Measurements from ENCODE around the gene CFTR. TPM values are rescaled to one million over a fixed set of nuclear protein-coding genes. Genes with fewer than 3 reads are reported as not detected.
A peak's percentile ranks its signal among the peaks of the same experiment; 100 is the strongest.

Gene CFTR
- total RNA-seq (under 0.01 and 0.26 TPM in 2 replicates), polyA plus RNA-seq (0.01 and 0.25 TPM in 2 replicates), polyA minus RNA-seq (ENCODE audit: low replicate concordance) (not detected in 2 replicates)
- polyA plus RNA-seq (2012), result 0.39 and 0.65 TPM in 2 replicates

DNA sequence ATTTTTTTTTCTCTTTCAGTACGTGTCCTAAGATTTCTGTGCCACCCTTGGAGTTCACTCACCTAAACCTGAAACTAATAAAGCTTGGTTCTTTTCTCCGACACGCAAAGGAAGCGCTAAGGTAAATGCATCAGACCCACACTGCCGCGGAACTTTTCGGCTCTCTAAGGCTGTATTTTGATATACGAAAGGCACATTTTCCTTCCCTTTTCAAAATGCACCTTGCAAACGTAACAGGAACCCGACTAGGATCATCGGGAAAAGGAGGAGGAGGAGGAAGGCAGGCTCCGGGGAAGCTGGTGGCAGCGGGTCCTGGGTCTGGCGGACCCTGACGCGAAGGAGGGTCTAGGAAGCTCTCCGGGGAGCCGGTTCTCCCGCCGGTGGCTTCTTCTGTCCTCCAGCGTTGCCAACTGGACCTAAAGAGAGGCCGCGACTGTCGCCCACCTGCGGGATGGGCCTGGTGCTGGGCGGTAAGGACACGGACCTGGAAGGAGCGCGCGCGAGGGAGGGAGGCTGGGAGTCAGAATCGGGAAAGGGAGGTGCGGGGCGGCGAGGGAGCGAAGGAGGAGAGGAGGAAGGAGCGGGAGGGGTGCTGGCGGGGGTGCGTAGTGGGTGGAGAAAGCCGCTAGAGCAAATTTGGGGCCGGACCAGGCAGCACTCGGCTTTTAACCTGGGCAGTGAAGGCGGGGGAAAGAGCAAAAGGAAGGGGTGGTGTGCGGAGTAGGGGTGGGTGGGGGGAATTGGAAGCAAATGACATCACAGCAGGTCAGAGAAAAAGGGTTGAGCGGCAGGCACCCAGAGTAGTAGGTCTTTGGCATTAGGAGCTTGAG, at the start of gene CFTR:
TSS of gene CFTR (plus strand) at position 801 of the 830 bp plus-strand sequence. CDS start 70 bp downstream, outside the sequence.
- Histone ChIP-seq H3K4me1 (ENCODE audit: control insufficient read depth, extremely low read depth, insufficient read depth, low read length) (no peaks in the 10 kb centered on the region), H3K79me2 (ENCODE audit: control insufficient read depth, insufficient read depth, low read length) (no peaks in the 10 kb centered on the region), H2AFZ (ENCODE audit: low read length) (no peak within 1 kb of the TSS), H3K9ac (ENCODE audit: insufficient read depth, low read length) (no peak within 1 kb of the TSS), H4K20me1 (ENCODE audit: control insufficient read depth, extremely low read depth, insufficient read depth, low read length) (no peaks in the 10 kb centered on the region), H3K36me3 (ENCODE audit: control insufficient read depth, insufficient read depth, low read length) (no peaks in the 10 kb centered on the region), H3K27ac (ENCODE audit: insufficient read depth, low read length) (no peak within 1 kb of the TSS), H3K27me3 (ENCODE audit: control insufficient read depth, insufficient read depth, low read length) (peaks cover 21% of the 10 kb centered on the region), H3K9me3 (ENCODE audit: control insufficient read depth, insufficient read depth, low read depth, low read length) (no peaks in the 10 kb centered on the region), H3K4me2 (ENCODE audit: extremely low read depth, insufficient read depth, low read length) (peak within 1 kb of the TSS; percentile 51), H3K4me3 (replicated peaks in 1 of 4; ENCODE audit: control extremely low read depth in 1 of 4, insufficient read depth in 1 of 4, low read depth in 3 of 4, low read length in 4 of 4) (peak within 1 kb of the TSS in 3 of 4 experiments; percentile 10 to 71 (median 41))
- peak in 1 of 2 donors; percentile 7 for DNase-seq (ENCODE audit: low read depth in 2 of 2)
- peak; percentile 33 for TF ChIP-seq EZH2 (IDR thresholded peaks at IDR 0.05; ENCODE audit: low read length, missing control alignments)
- TF ChIP-seq, protein P1, sequence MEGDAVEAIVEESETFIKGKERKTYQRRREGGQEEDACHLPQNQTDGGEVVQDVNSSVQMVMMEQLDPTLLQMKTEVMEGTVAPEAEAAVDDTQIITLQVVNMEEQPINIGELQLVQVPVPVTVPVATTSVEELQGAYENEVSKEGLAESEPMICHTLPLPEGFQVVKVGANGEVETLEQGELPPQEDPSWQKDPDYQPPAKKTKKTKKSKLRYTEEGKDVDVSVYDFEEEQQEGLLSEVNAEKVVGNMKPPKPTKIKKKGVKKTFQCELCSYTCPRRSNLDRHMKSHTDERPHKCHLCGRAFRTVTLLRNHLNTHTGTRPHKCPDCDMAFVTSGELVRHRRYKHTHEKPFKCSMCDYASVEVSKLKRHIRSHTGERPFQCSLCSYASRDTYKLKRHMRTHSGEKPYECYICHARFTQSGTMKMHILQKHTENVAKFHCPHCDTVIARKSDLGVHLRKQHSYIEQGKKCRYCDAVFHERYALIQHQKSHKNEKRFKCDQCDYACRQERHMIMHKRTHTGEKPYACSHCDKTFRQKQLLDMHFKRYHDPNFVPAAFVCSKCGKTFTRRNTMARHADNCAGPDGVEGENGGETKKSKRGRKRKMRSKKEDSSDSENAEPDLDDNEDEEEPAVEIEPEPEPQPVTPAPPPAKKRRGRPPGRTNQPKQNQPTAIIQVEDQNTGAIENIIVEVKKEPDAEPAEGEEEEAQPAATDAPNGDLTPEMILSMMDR (conservative IDR thresholded peaks at IDR 0.05 in 1 of 2, IDR thresholded peaks at IDR 0.05 in 1 of 2; ENCODE audit: low read depth in 1 of 2, low read length in 2 of 2), result no peak

DNA sequence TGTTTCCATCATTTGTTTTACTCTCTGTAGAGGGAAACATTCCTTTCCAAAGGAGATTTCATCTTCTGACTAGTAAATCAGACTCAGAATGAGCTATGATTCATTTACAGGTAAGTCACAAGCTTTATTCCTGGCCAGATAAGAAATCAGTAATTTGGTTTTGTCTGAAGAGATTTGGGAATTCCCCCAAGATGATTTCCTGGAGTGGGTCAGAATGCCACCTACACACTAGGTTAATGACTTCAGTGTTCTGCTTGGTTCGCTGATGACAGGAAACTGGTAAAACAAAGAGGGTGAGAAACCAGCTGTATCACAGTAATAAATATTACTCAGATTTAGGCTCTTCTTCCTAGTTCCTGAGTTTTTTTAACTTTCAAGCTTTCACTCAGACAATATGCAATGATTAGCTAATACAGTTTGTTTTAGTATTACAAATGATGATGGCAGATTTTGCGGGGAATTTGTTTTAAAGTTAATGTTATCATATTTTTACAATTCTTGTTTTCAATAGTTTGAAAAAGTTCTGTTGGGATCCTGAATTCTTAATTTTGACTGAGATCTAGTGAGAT, 44.3 kb upstream of the CFTR start:
- no peaks in the 10 kb centered on the region for H3K9me3 ChIP-seq (ENCODE audit: control insufficient read depth, insufficient read depth, low read depth, low read length)
- H3K4me2 ChIP-seq (ENCODE audit: extremely low read depth, insufficient read depth, low read length), result no peak overlapping the region
- H3K4me3 ChIP-seq (replicated peaks in 1 of 4; ENCODE audit: control extremely low read depth in 1 of 4, insufficient read depth in 1 of 4, low read depth in 3 of 4, low read length in 4 of 4), result no peak overlapping the region
- H3K79me2 ChIP-seq (ENCODE audit: control insufficient read depth, insufficient read depth, low read length), result no peaks in the 10 kb centered on the region
- no peaks in the 10 kb centered on the region for H4K20me1 ChIP-seq (ENCODE audit: control insufficient read depth, extremely low read depth, insufficient read depth, low read length)
- H3K27ac ChIP-seq (ENCODE audit: insufficient read depth, low read length), result no peak overlapping the region
- H2AFZ ChIP-seq (ENCODE audit: low read length), result no peak overlapping the region
- no peaks in the 10 kb centered on the region for H3K4me1 ChIP-seq (ENCODE audit: control insufficient read depth, extremely low read depth, insufficient read depth, low read length)
- no peaks in the 10 kb centered on the region for H3K36me3 ChIP-seq (ENCODE audit: control insufficient read depth, insufficient read depth, low read length)
- DNase-seq (ENCODE audit: low read depth in 2 of 2), result peak in 1 of 2 donors; percentile 31
- TF ChIP-seq, protein P1 (conservative IDR thresholded peaks at IDR 0.05 in 1 of 2, IDR thresholded peaks at IDR 0.05 in 1 of 2; ENCODE audit: low read depth in 1 of 2, low read length in 2 of 2), result no peak
- no peak for TF ChIP-seq EZH2 (IDR thresholded peaks at IDR 0.05; ENCODE audit: low read length, missing control alignments)
- H3K27me3 ChIP-seq (ENCODE audit: control insufficient read depth, insufficient read depth, low read length), result no peaks in the 10 kb centered on the region
- H3K9ac ChIP-seq (ENCODE audit: insufficient read depth, low read length), result no peak overlapping the region

DNA sequence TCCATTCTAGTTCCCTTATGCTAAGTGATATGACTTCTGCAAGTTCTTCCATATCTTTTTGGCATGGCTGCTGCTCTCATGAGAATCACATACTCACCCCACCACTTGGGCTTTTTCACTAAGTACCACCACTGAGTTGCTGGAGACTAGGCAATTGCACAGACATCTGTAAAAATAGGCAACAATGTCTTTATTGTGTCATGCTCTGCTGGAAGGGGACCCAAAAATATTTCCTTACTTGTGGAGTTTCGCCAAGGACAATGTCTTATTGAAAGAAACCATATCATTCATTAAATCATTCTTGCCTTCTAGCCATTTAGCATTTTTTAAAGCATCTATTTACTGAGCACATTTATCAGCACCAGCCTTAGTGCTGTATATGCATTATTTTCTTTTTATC, 35.2 kb upstream of the CFTR start:
- H3K4me3 ChIP-seq (replicated peaks in 1 of 4; ENCODE audit: control extremely low read depth in 1 of 4, insufficient read depth in 1 of 4, low read depth in 3 of 4, low read length in 4 of 4), result no peak overlapping the region
- TF ChIP-seq, protein P1 (conservative IDR thresholded peaks at IDR 0.05 in 1 of 2, IDR thresholded peaks at IDR 0.05 in 1 of 2; ENCODE audit: low read depth in 1 of 2, low read length in 2 of 2), result no peak
- no peak for TF ChIP-seq EZH2 (IDR thresholded peaks at IDR 0.05; ENCODE audit: low read length, missing control alignments)
- no peak overlapping the region for H3K4me2 ChIP-seq (ENCODE audit: extremely low read depth, insufficient read depth, low read length)
- H3K9me3 ChIP-seq (ENCODE audit: control insufficient read depth, insufficient read depth, low read depth, low read length), result no peaks in the 10 kb centered on the region
- H3K4me1 ChIP-seq (ENCODE audit: control insufficient read depth, extremely low read depth, insufficient read depth, low read length), result no peaks in the 10 kb centered on the region
- no peaks in the 10 kb centered on the region for H3K79me2 ChIP-seq (ENCODE audit: control insufficient read depth, insufficient read depth, low read length)
- H3K9ac ChIP-seq (ENCODE audit: insufficient read depth, low read length), result no peak overlapping the region
- H3K27ac ChIP-seq (ENCODE audit: insufficient read depth, low read length), result no peak overlapping the region
- no peak for DNase-seq (ENCODE audit: low read depth in 2 of 2)
- H3K27me3 ChIP-seq (ENCODE audit: control insufficient read depth, insufficient read depth, low read length), result no peaks in the 10 kb centered on the region
- H3K36me3 ChIP-seq (ENCODE audit: control insufficient read depth, insufficient read depth, low read length), result no peaks in the 10 kb centered on the region
- no peaks in the 10 kb centered on the region for H4K20me1 ChIP-seq (ENCODE audit: control insufficient read depth, extremely low read depth, insufficient read depth, low read length)
- H2AFZ ChIP-seq (ENCODE audit: low read length), result no peak overlapping the region

Measured in fibroblast of lung (primary cell).